NCI-H2081 treated with DMSO at 0.1 percent for 48 hours (cell line): ENCODE results near the gene SUPT3H.

ENCODE experiments used
- DNase-seq: peaks from one replicate; lab custom pipeline; 2025; lab: John Stamatoyannopoulos, UW

The SUPT3H gene

GRCh38 chr6:44788387-44788981 lies 589.2 kb downstream of the SUPT3H start:
- DNase-seq: no peak

DNA sequence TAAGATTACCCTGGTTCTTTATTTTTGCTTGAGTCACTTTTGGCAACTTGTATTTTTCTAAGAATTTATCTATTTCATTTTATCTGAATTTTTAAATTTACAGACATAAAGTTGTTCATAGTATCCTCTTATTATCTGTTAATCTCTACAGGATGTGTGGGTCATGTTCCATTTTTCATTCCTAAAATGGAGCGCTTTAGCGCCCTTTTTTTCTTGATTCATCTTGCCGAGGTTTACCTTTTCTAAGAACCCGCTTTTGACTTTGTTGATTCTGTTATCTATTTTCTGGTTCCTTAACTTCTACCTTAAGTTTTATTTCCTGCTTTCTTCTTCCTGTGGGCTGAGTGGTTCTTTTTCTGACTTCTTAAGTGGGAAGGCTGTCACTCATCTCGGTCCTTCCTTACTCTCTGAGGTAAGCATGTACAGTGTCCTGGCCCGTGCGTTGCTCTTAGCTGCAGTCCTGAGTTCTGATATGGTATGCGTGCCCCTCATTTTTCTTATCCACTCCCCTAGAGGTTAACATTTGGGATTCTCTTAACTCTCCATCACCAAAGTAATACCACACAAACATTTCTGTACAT lies 590.4 kb downstream of the SUPT3H start:
- no peak for DNase-seq

DNA sequence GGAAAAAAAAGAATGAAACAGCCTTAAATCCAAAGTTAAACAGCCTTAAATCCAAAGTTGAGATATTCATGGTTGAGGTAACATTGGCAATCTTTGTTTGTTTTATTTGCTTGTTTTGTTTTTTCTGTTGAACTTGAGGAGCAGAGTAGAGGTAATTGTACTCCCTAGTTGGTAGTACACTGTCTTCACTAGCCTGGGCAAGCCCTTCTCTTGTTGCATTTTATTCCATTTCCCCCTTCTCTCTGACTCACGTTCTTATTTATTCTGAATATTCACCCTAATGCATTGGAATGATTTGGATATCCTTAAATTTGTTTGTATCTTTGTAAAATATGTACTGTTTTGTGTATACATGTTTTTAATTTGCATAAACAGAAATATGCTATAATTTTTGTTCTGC lies 592.6 kb downstream of the SUPT3H start:
- DNase-seq: no peak

DNA sequence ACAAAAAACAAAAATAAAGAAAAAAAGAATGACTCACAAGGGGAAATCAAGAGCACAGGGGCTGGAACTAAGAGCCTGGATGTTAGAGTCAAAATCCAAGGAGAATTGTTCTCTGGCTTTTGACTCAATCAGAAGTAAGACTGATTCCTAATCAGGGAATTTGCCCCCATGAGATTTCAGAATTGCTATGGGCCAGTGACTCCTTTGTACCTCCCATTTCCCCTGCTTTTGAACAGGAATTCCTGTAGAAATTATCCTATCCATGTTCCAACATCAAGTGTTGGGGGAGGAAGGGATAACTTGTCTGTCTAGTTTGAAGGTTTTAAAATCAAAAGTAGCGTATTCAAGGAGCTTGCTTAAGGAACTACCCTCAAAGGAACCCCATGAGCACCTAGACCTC lies 593.5 kb downstream of the SUPT3H start:
- no peak for DNase-seq

GRCh38 chr6:44782892-44783291 lies 594.8 kb downstream of the SUPT3H start:
- no peak for DNase-seq

GRCh38 chr6:44781912-44782597 lies 595.7 kb downstream of the SUPT3H start:
- DNase-seq: no peak

DNA sequence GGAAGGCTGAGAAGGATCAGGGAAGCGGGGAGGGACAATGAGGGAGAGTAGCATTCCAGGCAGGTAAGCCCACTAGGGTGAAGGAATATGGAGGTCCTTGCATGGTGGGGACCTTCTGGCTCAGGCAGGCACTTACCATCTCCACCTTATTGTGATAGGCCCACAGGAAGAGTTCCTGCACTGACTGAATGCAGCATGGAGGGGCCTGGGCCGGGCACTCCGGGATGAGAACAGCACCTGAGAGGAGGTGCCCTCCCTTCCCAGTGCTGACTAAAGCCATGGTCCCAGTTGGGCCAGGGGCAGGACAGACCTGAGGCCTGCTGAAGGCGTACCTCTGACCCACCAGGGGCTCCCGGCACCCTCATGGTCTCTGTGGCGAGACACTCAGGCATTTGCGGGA lies 597.6 kb downstream of the SUPT3H start:
- no peak for DNase-seq

DNA sequence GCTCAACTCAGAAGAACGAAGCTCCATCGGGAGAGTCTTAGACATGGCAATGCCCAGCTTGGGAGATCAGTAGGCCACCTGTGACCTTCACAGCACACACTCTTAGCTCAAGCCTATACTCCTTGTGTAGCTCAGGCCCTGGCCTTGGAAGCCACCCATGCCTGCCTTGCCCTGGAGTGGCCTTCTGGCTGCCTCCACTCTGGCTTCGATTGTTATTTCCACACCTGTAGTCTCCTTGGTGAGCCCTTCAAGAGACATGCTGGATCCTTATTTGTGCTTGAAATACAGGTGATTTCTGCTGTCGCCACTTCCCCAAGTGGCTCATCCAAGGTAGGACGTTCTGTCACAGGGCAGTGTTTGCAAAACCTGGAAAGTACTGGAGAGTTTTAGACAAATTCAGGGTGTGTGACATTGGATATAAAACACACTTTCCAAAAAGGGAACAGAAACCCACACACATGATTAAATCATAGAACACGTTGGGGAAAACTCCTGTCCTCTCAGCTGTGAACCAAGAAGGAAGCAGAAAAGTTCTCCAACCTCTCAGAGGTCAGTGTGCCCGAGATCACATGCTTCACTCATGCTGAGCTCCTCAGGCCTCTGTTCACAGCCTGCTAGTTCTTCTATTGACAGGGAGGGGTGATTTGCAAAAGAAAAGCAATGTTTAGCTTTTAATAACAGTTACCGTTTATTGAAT lies 598.5 kb downstream of the SUPT3H start:
- DNase-seq: no peak
